ENCODE data around the gene EPN1.

Gene EPN1

DNA sequence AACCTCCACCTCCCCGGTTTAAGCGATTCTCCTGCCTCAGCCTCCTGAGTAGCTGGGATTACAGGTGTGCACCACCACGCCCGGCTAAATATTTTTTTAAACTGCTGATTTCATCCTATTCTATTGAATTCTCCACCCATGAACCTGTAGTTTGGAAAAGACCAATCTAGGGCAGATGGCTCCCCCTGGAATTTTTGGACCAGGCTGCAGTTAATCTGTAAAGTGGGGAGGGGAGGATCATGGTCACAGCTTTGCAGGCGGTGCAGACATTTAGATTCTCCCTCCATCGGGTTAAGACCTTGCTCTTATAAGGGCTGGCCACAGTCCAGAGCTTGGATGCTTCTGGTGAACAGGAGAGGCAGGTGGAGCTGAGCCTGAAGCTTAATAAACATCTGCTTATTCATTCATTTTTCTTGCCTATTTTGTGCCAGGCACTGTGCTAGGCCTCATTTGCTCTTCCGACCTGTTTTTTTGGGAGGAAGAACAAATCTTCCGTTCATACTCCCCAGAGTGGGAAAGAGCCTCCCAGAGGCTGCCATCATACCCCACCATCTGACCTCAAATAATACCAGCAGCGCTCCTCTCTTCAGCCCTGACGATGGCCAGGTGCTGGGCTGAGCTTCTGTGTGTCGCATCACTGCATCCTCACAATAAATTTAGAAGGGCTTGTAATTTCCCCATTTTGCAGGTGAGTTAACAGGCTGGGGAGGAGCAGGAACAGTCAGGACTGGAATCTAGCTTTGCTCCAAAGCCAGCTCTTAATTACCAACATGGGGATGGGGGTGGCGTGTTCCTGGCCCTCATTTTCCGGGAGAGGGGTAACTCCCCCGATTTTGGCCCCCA is 27.9 kb upstream of the EPN1 start:
- DNase-seq: no peak

DNA sequence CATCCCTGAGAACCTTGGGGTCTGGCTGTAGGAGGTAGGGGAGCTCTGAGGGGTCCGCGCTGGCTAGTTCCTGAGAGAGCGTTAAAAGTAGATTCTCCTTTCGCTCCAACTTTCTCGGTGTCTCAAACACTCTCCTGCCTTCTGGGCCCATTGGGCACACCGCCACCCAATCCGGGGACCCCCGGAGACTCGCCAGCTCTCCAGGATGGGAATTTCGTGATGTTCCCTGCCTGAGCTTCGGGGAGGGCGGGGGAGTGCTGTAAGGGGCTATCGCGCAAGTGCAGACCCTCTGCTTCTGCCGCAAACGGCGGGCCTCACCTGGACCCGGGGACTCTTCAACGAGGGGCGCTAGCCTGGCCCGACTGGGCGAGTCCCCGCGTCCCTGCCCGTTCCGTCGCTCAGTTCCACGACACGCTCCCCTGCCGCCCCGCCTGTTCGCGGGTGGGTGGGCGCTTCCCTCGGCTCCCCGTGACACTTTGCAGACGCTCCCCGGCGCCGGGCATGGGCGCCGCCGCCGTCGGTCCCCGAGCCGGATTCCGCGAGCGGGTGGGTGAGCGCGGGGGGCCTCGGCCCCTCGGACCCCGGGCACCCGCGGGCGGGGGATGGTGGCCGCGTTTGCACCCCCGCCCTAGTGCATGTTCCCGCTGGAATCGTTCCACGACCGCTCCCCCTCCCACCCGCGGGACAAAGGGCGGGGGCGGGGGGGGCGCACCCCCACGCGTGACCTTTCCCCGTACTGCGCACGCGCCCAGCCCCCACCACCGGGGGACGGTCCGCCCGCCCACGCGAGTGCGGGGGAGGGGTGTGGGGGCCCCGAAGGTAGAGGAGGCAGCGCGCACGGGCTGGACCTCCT is 27.1 kb upstream of the EPN1 start, which contains the start of gene CCDC106:
TSS of gene CCDC106 (plus strand) at position 481 of the 853 bp plus-strand sequence. CDS start 835 bp downstream, outside the sequence.
- DNase-seq: peak; percentile 93

GRCh38 chr19:55648585-55649267 is 26.3 kb upstream of the EPN1 start:
- DNase-seq: peak; percentile 48

DNA sequence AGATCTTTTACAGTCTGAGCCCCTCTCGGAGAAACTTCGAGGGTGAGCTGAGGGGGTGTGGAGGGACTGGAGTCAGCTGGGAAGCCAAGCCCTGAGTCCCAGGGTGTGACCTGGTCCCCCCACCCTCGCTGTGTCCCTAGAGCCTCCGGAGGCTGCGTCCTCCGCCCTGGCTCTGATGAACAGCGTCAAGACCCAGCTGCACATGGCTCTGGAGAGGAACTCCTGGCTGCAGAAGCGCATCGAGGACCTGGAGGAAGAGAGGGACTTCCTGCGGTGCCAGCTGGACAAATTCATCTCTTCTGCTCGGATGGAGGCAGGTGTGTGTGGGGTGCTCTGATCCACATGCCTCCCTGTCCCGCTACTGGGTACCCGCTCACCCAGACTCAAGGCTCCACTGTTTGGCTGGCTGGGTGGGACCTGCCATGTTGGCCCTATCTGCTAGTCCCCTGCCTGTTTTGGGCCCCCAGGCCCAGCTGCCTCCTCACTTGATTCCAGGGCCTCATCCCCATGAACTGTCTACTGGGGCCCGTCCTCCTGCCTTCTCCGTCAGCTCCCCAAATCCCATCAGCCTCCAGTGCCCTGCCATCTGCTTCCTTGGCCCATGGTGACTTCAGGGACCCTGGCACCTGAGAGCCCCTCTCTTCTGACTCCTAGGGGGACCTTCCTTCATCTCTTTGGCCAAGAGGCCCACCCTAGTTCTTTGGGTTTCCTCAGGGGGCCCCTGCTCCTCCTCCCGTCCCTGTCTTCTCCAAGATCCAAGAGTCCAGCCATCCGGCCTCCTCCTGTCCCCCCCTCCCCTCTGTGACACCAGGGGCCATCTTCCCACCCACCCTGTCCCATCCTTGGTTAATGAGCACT is 25.5 kb upstream of the EPN1 start:
- no peak for DNase-seq

DNA sequence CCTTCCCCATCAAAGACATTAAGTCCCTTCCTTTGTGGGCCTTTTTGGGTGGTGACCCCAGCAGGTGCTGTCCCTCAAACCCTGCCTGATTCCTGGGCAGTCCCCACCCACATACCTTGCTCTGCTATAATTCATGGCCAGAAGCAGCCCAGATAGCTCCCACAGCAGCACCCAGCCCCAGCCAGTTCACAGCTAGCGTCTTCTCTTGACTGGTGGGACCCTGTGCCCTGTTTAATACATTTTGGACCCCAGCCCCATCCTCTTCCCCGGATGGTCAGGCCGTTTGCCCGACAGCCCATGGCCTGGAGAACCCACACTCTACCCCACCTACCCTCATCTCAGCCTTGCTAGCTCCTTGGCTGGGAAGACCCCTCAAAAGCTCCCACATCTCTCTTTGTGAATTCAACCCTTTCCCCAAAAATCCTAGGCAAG is 24.9 kb upstream of the EPN1 start:
- no peak for DNase-seq

GRCh38 chr19:55650602-55651230 is 24.3 kb upstream of the EPN1 start:
- no peak for DNase-seq

DNA sequence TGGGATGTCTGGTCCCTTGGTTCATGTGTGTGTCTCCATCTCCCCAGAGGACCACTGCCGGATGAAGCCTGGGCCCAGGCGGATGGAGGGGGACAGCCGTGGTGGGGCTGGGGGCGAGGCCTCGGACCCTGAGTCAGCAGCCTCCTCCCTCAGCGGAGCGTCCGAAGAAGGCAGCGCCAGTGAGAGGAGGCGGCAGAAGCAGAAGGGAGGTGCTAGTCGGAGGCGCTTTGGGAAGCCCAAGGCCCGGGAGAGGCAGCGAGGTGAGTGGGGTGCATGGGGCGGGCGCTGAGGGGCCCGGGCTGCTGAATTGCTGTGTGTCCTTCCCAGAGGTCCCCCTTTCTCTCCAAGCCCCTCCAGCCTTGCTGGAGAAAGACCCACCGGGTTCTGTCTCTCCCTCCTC is 23.8 kb upstream of the EPN1 start:
- DNase-seq: no peak

DNA sequence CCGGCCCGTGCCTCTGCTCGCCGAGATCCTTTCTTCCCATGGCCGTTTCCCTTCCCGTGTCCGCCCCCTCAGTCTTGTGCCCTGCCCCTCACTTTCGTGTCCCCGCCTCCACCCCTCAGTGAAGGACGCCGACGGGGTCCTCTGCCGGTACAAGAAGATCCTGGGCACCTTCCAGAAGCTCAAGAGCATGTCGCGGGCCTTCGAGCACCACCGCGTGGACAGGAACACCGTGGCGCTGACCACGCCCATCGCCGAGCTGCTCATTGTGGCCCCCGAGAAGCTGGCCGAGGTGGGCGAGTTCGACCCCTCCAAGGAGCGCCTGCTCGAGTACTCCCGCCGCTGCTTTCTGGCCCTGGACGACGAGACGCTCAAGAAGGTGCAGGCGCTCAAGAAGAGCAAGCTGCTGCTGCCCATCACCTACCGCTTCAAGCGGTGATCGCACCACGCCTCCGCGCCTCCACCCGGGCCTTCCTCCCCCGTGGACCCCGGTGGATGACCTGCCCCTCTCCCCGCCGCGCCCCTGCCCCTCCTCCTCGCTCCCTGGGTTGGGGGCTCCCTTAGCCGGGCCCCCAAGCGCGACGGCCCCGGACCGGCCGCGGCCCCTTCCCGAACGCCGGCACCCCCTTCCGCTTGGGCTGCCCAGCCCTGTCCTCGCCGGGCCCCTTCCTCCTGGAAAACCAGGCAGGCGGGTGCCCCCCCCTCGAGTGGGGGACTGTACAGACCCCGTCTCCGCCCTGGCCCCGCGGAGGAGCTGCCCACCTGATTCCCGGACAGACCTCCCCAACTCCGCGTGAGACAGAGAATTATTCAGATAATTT is 22.5 kb upstream of the EPN1 start:
- DNase-seq: no peak

- peak; percentile 100 for DNase-seq
Observed at GRCh38 chr19:55653651-55654322, 21.2 kb upstream of the EPN1 start.

DNA sequence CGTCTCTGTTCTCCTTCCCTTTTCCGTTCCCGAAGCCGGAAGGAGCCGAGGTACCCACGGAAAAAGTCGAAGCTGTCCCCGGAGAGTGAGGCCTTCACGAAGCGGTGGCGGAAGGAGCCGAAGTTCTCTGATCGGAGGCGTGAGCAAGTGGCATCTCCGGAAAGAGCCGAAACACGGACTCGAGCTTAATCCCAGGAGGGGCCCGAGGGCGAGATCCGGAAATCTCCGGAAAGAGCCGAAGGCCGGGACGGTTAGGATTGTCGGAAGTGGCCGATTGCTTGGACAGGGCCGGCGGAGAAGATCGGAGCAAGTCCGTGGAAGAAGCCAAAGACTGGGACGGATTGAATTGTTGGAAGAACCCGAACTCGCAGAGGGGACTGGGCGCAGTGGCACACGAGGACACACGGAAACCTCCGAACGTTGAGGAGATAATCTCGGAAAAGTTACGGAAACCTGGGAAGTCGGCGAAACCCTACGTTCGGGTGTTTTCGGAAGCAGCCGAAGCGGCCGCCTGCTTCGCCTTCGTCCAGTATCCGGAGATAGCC is 20.6 kb upstream of the EPN1 start:
- DNase-seq: peak; percentile 100

GRCh38 chr19:55654868-55655647 is 20.0 kb upstream of the EPN1 start, which contains the start of gene U2AF2:
U2AF2 (plus strand) TSS chr19:55655035; CDS start chr19:55655105, 70 bp downstream.
- peak; percentile 92 for DNase-seq

- DNase-seq: no peak
Observed at GRCh38 chr19:55655648-55656040, 19.4 kb upstream of the EPN1 start.

DNA sequence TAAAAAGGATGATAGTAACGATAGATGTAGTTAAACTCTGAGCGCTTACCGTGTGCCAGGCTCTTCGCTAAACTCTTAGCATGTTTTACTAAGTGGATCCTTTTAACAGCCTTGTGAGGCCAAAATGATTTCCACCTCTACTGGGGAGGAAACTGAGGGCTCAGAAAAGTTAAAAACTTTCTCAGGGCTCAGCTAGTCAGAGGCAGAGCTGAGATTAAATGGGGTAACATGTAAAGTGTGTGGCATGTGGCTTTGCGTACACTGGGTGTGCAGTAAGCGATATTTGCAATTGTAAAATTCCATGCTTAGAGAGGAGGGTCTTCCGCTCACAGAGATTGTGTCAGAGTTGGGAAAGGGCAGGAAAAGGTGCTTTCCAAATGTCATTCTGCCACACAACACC is 18.5 kb upstream of the EPN1 start:
- DNase-seq: no peak

DNA sequence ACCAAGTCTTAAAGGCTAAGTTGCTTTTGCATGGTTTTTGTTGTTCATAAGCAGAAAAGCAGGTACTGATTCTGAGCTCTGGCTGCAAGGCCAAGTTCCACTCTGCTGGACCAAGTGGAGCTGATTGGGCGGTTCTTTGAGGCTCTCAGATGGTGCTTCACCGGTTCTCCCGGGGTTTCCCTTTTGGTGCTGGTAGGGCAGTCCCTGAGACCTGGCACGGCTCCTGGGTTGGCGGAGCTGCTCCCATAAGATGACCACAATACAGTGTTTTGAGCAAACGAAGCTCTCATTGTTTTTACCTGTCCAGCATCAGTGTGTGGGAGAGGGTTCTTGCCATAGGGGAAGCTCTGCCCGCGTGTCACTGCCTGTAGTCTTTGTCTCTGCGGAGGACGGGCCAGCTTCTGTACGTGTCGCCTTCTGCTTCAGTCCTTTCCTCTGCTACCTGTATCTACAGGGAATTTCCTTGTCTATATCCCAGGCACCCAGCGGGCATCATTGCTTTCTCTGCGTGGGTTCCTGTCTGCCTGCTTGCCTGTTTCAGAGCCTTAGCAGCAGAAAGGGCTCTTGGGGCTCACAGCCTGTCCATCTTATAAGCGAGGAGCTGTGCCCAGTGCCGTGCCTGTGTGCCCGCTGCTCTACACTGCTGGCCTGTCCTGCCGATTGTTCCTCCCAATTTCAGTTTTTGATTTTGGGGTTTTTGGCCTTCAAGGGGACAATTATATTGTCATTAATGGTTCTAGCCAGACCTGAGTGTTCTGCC is 17.9 kb upstream of the EPN1 start:
- DNase-seq: no peak

- DNase-seq: no peak
Observed at GRCh38 chr19:55658846-55659459, 16.1 kb upstream of the EPN1 start.

DNA sequence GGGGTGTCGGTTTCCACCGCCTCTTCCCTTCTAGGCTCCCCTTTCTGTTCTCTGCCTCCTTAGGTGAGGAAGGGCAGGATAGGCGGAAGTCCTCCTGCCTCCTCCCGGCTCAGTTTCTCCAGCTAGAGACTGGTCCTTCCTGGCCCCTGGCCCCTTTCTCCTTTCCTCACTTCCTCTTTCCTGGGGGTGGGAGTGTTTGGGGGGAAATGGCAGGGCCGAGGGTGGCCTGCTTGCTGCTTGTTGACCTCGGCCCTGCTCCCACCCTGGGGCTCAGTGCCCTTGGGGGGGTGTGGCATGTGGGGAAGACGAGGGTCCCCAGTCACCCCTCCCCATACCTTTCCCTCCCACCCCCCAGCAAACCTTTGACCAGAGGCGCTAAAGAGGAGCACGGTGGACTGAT is 15.2 kb upstream of the EPN1 start:
- DNase-seq: no peak

DNA sequence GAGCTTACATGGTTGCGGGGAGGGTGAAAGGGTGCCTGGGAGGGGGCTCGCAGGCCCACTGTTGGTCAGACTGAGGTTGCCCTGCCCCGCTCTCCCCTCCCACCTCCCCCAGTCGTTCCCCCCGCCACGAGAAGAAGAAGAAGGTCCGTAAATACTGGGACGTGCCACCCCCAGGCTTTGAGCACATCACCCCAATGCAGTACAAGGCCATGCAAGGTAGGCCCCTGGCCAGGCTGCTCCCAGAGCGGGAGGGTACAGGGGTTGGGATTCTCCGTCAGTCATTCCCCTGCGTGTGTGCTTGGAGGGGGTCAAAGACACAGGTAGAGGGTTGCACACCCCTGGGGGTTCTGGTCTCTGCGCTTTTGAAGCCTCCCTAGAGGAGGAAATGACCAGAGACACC is 14.6 kb upstream of the EPN1 start:
- no peak for DNase-seq

DNA sequence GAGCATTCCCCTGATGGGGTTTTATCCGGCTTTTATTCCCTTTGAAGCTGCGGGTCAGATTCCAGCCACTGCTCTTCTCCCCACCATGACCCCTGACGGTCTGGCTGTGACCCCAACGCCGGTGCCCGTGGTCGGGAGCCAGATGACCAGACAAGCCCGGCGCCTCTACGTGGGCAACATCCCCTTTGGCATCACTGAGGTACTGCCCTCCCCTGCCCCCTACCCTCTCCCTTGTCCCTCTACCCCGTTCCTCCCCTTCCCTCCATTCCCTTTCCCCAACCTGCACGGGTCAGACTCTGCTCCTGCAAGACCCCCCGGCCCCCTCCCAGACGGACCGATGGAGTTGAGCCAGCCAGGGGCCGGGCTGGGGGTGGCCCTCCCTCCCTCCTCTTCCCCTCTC is 14.0 kb upstream of the EPN1 start:
- no peak for DNase-seq

All from retina (tissue), 1 donor.